Mucosa of rectum (tissue), 2 donors: ENCODE results near the gene C9orf153.

Experiments used
- H3K27ac ChIP-seq, 2 donors: one replicate each; pipeline ENCODE4 v1.7.0; 2013; ENCODE audit warnings: inconsistent platforms in 2 of 2, low read depth in 2 of 2, low read length in 2 of 2
- H3K27me3 ChIP-seq, 2 donors: one replicate each; pipeline ENCODE4 v1.7.0; 2013; ENCODE audit warnings: low read length in 2 of 2; ENCODE audit not compliant: control insufficient read depth in 2 of 2, insufficient read depth in 2 of 2
- H3K36me3 ChIP-seq, 2 donors: one replicate each; pipeline ENCODE4 v1.7.0; 2013; ENCODE audit warnings: low read length in 2 of 2; ENCODE audit not compliant: control insufficient read depth in 2 of 2, insufficient read depth in 2 of 2
- H3K4me1 ChIP-seq, 2 donors: one replicate each; pipeline ENCODE4 v1.7.0; 2013; ENCODE audit warnings: low read length in 2 of 2, mild to moderate bottlenecking in 1 of 2; ENCODE audit not compliant: control insufficient read depth in 2 of 2, insufficient read depth in 2 of 2
- H3K4me3 ChIP-seq, 2 donors: one replicate each; pipeline ENCODE4 v1.7.0; 2013; ENCODE audit warnings: low read length in 2 of 2
- H3K9ac ChIP-seq, 2 donors: one replicate each; pipeline ENCODE4 v1.7.0; 2013; ENCODE audit warnings: low read length in 2 of 2, low read depth in 1 of 2, mild to moderate bottlenecking in 1 of 2
- H3K9me3 ChIP-seq, 2 donors: one replicate each; pipeline ENCODE4 v1.7.0; 2013; ENCODE audit warnings: low read length in 2 of 2; ENCODE audit not compliant: control insufficient read depth in 2 of 2
- donor health status: healthy.
- donor health status: Normal muscosa, but diverticular disease.

The C9orf153 gene

DNA sequence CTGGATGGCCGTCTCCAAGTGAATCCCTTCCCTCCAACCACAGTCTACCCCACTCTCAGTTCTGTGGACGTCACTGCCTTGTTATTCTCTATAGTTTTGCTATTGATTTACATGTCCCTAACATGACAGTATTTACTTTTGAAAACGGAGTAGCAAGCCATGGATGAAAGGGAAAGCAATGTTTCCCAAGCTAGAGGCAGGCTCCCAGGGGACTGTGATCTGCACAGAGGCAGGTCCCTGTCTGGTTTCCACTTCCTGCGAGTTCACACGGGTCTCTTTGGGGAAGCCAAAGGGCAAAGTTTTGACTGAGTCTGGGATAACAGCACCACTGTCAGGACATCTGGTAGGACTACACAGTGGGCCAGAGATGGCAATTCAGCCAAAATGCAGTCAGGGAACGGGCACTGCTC is 12.7 kb downstream of the C9orf153 start:
- Histone ChIP-seq H3K36me3 (no peaks in the 10 kb centered on the region), H3K9ac (no peak overlapping the region), H3K4me3 (no peak overlapping the region), H3K9me3 (no peaks in the 10 kb centered on the region), H3K27ac (no peak overlapping the region), H3K4me1 (no peaks in the 10 kb centered on the region), H3K27me3 (no peaks in the 10 kb centered on the region)

DNA sequence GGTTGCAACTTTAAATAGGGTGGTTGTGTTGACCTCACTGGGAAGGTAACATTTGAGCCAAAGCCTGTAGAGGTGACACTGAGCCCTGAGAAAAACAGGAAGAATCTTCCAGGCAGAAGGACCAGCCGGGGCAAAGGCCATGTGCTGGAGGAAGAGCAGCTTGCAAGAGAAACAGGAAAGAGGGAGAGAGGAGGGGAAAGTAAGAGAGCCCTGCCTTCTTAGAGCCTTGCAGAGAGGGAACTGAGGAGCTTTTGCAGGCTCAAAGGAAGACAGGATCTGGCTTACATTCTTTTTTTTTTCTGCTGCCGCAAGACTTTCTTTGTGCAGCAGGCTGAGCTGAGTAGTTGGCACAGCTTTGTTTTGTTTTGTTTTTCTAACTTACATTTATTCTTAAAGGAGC is 17.4 kb downstream of the C9orf153 start:
- no peaks in the 10 kb centered on the region for H3K27me3 ChIP-seq
- no peak overlapping the region for H3K4me3 ChIP-seq
- no peak overlapping the region for H3K27ac ChIP-seq
- no peak overlapping the region for H3K9ac ChIP-seq
- H3K36me3 ChIP-seq: no peaks in the 10 kb centered on the region
- H3K9me3 ChIP-seq: no peaks in the 10 kb centered on the region
- H3K4me1 ChIP-seq: no peaks in the 10 kb centered on the region

DNA sequence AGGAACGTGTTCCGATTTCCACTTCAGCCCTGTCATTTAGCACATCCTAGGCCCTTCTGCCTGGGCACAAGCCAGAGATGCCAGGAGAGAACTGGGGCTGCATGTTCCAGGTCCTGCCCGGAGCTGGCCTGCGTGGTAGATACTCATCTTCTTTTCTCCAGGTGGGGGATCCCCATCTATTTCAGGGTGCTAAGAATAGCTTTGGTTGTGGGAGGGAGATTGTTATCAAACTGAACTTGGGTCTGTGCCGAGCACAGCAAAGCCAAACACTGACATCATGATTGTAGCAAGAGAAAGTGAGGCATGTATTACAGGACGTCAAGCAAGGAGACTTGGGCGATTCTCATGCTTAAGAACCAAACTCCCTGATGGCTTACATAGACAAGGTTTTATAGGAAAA is 18.2 kb downstream of the C9orf153 start:
- no peak overlapping the region for H3K4me3 ChIP-seq
- H3K9ac ChIP-seq: no peak overlapping the region
- no peaks in the 10 kb centered on the region for H3K4me1 ChIP-seq
- no peaks in the 10 kb centered on the region for H3K36me3 ChIP-seq
- H3K9me3 ChIP-seq: no peaks in the 10 kb centered on the region
- no peak overlapping the region for H3K27ac ChIP-seq
- H3K27me3 ChIP-seq: no peaks in the 10 kb centered on the region

DNA sequence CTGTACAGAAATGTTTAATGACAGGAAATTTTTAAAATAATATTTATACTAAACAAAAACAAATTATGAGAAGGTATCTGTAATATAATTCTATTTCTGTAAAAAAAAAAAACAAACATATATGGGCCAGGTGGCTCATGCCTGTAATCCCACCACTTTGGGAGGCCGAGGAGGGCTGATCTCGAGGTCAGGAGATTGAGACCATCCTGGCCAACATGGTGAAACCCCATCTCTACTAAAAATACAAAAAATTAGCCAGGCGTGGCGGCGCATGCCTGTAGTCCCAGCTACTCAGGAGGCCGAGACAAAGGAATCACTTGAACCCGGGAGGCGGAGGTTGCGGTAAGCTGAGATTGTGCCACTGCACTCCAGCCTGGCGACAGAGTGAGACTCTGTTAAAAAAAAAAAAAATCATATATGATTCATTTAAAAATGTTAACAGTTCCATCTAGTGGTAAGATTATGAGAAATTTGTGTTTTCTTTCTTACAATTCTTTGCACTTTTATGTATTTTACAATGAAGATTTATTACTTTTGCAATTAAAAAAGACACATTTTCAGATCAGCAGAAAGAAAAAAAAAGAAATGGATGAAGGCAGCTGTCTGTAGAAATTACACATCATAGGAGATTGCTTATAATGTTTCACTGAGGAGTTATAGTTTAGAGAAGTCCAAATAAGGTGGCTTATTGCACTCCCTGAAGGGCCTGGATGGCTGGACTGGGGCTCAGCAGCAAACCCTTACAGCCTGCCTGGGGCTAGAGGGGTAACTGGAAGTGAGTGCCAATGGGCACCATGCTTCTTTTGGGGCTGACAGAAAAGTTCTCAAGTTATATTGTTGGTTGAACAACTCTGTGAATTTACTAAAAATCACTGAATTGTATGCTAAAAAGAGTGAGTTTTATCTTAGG is 20.3 kb downstream of the C9orf153 start:
- no peak overlapping the region for H3K27ac ChIP-seq
- no peaks in the 10 kb centered on the region for H3K27me3 ChIP-seq
- no peaks in the 10 kb centered on the region for H3K9me3 ChIP-seq
- H3K36me3 ChIP-seq: no peaks in the 10 kb centered on the region
- H3K4me3 ChIP-seq: no peak overlapping the region
- H3K9ac ChIP-seq: no peak overlapping the region
- H3K4me1 ChIP-seq: no peaks in the 10 kb centered on the region

DNA sequence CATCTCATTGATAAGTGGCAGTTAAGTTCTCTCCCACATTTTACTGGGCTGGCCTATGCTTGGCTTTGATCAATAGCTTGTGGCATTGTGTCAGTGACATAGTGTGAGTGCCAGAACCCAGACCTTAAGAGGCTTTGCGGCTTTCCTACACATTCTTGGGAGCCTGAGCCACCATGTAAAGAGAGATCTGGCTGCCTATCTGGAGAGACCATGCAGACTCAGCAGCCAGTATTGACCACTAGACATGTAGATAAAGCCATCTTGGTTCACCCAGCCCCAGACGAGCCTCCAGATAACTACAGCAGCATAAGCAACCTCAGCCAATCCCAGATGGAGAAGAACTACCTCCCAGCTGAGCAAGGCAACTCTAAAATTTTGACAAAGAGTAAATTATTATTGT is 28.6 kb downstream of the C9orf153 start:
- Histone ChIP-seq H3K4me1 (no peaks in the 10 kb centered on the region), H3K36me3 (no peaks in the 10 kb centered on the region), H3K9ac (no peak overlapping the region), H3K27ac (no peak overlapping the region), H3K27me3 (no peaks in the 10 kb centered on the region), H3K9me3 (no peaks in the 10 kb centered on the region), H3K4me3 (no peak overlapping the region)

DNA sequence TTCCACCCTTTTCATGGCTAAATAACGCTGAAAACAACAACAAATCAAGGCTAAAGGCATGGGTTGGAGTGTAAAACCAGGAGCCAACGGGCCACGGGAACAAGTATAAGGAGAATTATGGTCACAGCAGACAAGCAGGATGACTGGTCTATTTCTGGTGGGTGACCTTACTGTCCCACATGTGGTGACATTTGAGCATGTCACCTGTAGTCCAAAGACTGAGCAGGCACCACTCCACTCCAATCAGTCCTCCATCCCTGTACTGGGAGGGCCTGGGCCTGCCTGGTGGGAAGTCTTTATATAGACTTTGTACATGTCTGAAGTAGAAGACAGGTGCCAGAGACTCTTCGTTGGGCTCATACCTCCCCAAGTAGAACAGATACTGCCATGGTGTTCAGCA is 36.8 kb downstream of the C9orf153 start:
- no peaks in the 10 kb centered on the region for H3K4me1 ChIP-seq
- no peak overlapping the region for H3K27ac ChIP-seq
- no peaks in the 10 kb centered on the region for H3K36me3 ChIP-seq
- H3K27me3 ChIP-seq: no peaks in the 10 kb centered on the region
- no peak overlapping the region for H3K4me3 ChIP-seq
- H3K9ac ChIP-seq: no peak overlapping the region
- H3K9me3 ChIP-seq: no peaks in the 10 kb centered on the region

DNA sequence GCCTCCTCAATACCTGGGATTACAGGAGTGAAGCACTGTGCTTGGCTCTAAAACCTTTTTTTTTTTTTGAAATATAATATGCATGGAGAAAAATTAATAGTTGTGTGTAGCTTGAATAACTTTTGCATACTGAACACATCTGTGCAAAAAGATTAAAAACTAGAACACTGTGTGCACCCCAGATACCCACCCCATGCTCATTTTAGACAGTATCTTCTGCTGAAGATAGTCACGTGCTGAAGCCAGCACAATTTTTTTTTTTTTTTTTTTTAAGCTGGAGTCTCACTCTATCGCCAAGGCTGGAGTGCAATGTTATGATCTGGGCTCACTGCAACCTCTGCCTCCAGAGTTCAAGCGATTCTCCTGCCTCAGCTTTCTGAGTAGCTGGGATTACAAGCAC is 39.9 kb downstream of the C9orf153 start:
- no peak overlapping the region for H3K9ac ChIP-seq
- no peak overlapping the region for H3K27ac ChIP-seq
- H3K36me3 ChIP-seq: no peaks in the 10 kb centered on the region
- H3K4me1 ChIP-seq: no peaks in the 10 kb centered on the region
- no peaks in the 10 kb centered on the region for H3K27me3 ChIP-seq
- H3K4me3 ChIP-seq: no peak overlapping the region
- H3K9me3 ChIP-seq: no peaks in the 10 kb centered on the region

DNA sequence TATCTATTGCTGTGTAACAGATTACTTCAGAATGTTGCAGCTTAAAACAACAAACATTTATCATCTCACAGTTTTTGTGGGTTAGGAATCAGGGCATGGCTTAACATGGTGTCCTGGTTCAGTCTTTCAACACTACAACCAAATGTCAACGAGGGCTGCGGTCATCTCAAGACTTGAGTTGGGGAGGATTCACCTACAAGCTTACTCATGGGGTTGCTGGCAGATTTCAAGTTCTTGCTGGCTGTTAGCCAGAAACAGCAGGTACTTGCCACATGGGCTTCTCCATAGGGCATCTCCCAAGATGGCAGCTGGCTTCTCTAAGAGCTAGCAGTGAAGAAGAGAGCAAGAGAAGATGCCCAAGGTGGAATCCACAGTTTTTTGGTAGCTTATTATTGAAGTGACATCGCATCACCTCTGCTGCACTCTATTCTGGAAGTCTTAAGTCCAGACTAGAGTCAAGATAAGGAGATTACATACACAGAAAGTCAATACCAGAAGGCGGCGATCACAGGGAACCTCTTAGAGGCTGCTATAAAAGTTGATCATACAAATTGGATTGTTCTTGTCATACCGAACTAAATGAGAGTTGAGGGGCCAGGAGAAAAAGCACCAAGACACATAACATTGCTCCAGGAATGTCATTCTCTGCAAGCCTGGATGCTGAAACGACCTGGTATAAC is 42.2 kb downstream of the C9orf153 start:
- Histone ChIP-seq H3K9ac (no peak overlapping the region), H3K9me3 (no peaks in the 10 kb centered on the region), H3K27ac (no peak overlapping the region), H3K36me3 (no peaks in the 10 kb centered on the region), H3K4me3 (no peak overlapping the region), H3K27me3 (no peaks in the 10 kb centered on the region), H3K4me1 (no peaks in the 10 kb centered on the region)

DNA sequence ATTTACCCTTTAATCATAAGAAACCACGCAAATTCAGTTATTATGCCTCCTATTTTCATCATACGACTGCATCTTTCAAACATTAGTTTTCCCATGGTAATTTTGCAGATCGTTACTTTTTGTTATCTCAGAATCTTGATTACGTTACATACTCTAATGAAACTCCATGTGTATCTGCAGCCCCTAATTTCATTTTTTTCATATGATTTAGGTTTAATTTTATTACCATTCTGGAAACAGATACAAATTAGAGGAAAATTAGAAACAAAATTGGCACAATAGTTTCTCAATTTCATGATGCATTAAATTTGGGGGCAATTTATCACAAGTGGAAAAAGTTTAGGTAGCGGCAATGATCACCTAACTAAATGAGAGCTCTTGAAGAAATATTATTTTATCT is 52.3 kb downstream of the C9orf153 start:
- Histone ChIP-seq H3K27me3 (no peaks in the 10 kb centered on the region), H3K27ac (no peak overlapping the region), H3K9ac (no peak overlapping the region), H3K4me3 (no peak overlapping the region), H3K9me3 (no peaks in the 10 kb centered on the region), H3K4me1 (no peaks in the 10 kb centered on the region), H3K36me3 (no peaks in the 10 kb centered on the region)

DNA sequence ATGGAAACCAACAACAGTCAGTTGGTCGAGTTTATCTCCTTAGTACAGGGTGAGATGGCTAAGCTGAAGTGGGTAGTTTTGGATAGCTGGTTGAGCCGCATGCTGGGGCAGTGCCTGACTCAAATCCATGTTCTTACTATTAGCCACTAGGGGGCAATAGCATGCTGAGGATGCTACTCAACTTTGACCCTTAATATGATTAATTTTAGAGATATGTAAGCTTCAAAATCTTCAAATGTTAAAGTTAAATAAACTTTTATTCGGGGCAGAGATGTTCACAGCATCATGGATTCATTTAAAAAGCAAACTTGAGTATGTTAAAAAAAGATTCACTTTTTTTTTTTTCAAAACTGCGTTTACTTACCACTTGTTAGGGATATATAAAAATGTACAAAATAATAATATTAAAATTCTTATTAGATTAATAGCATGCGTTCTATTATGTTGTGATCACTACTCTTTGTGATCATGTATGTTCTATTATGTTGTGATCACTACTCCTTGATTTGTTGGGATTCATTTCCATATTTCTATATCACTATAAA is 57.0 kb downstream of the C9orf153 start:
- Histone ChIP-seq H3K27ac (no peak overlapping the region), H3K4me1 (no peaks in the 10 kb centered on the region), H3K9me3 (no peaks in the 10 kb centered on the region), H3K4me3 (no peak overlapping the region), H3K36me3 (no peaks in the 10 kb centered on the region), H3K9ac (no peak overlapping the region), H3K27me3 (no peaks in the 10 kb centered on the region)
